Stomach (tissue), 4 donors: Measurements from ENCODE around the gene TBCEL.

Experiments used
- CTCF ChIP-seq, 7 experiments: fragments of 450-650 bp in 4 of 7; fragments of 200-600 bp in 3 of 7; sonication (generic) in 3 of 7; IDR thresholded peaks; one replicate each; pipeline ENCODE4 v1.5.1; 2016 to 2019; ENCODE audit warnings: antibody characterized with exemption in 7 of 7, control low read depth in 2 of 7, mild to moderate bottlenecking in 1 of 7
- POLR2A ChIP-seq, 4 donors: fragments of 450-650 bp; IDR thresholded peaks; one replicate each; pipeline ENCODE4 v1.6.1; 2016; ENCODE audit warnings: antibody characterized with exemption in 4 of 4, control low read depth in 2 of 4, mild to moderate bottlenecking in 1 of 4, moderate library complexity in 1 of 4

- TF ChIP-seq POLR2A (IDR thresholded peaks at IDR 0.05) (no peak), CTCF (IDR thresholded peaks at IDR 0.05) (no peak)
Observed at GRCh38 chr11:121081321-121081720, 57.4 kb downstream of the TBCEL start.
